ENCODE results near the gene ITGBL1.

ITGBL1 gene

DNA sequence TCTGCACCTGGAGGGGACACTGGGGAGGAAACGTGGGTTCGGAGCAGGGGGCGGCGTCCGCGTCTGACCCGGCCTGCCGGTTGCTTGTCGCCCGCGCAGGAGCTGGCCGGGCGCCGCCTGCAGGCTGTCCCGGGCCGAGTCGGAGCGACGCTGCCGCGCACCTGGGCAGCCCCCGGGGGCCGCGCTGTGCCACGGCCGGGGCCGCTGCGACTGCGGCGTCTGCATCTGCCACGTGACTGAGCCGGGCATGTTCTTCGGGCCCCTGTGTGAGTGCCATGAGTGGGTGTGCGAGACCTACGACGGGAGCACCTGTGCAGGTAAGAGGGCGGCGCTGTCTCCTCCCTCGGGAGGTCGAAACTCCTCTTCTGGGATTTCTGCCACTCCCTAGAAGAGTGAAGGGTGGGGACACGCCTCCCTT lies 1.3 kb downstream of the ITGBL1 start:
- no peak for DNase-seq

DNA sequence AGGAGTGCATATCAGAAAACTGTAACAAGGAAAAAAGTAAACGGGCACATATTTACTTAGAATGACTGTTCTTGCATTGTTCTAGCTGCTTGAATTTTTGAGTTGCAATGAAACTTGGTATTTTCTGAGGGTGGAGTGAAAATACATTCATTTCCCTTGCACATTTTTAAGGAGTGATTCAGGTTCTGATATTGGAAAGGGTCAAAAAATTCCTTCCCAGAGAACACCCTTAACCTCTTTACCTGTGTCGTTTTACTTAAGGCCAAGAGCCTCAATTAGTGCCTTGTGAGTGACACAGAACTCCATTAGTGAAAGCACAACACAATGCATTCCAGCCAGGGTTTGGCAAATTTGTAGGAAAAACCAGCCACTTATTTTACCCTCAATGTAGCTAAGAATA lies 2.3 kb downstream of the ITGBL1 start:
- DNase-seq: no peak

DNA sequence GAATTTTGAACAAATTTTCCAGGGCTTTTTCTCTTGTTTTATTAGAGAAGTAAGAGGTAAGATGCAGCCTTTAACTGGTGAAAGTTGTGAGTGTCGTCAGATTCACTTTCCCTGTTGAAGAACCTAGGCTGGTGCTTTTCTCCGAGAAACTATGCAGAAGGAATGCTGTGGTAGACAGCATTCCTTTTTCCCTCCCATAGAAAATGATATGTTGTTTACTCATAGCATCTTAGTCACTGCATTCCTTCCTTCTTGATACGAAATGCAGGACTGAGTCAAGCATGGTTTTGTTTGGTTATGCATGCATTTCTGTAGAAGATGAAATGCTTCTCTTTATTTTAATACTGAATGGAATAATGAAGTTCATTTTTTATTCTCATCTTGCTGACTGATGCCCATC lies 3.4 kb downstream of the ITGBL1 start:
- no peak for DNase-seq

DNA sequence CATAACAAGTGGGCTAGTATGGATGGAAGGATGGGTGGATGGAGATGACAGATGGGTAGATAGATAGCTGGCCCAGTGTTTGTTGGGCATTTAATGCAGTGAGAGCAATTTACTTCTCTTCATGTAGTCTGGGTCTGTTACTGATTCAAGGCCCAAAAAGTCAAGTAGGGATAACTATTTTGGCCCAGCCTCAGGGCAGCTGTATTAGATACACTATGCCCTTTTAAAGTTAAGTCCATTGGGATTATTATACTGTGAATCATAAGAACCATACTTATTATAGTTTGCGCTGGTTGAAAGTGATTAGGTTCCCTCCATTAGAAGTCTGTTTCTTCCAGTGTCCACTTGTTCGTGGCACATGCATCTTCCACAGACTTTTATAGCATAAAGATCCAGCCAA lies 4.7 kb downstream of the ITGBL1 start:
- DNase-seq: no peak

DNA sequence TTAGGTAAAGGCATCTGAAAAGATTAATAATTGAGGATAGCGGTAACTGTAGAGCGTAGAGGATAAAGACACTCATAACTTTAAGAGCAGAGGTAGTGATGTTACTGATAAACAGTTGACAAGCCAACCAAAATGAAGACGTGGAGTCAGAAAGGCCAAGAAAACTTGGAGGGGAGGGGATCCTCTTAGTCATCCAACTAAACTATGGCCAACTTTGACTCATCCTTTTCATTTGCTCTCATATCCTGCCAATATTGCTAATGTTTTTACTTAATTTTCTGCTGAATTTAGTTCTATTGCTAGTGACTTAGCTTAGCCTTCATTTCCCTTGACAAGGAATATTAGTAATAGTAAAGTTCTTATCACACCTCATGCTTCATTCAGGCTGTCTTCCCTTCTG lies 13.4 kb downstream of the ITGBL1 start:
- no peak for DNase-seq

DNA sequence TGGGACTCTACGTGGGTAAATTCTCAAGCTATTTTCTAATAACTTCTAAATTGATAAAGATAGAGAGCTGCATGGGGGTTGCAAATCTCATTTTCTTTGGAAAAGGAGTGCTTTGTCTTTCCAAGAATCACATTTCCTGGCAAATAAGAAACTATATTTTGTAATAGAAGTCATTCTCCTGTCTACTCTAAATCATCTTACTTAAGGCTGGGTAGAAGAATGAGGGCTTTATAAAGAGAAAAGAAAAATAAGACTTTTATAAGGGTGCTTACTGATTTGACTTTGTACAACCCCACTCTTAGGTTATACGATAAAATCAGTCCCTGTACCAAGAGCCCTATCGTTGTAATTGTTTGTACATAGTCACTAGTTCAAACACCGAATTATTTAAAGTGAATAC lies 14.9 kb downstream of the ITGBL1 start:
- no peak for DNase-seq

DNA sequence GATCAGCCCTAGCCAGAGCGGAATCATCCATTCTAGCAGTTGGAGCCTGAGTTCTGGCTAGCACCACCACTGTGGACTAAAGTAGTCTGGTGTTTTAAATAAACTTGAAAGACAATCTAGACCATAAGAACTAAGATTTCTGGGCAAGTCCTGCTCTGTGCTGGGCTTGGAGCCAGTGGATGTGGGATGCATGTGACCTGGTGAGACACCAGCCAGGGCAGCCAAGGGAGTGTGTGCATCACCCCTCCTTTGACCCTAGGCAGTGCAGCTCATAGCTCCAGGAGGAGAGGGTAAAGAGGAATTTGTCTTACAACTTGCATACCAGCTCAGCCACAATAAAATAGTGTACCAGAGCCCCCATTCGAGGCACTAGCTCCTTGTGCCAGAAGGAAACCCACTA lies 21.0 kb downstream of the ITGBL1 start:
- DNase-seq: no peak

DNA sequence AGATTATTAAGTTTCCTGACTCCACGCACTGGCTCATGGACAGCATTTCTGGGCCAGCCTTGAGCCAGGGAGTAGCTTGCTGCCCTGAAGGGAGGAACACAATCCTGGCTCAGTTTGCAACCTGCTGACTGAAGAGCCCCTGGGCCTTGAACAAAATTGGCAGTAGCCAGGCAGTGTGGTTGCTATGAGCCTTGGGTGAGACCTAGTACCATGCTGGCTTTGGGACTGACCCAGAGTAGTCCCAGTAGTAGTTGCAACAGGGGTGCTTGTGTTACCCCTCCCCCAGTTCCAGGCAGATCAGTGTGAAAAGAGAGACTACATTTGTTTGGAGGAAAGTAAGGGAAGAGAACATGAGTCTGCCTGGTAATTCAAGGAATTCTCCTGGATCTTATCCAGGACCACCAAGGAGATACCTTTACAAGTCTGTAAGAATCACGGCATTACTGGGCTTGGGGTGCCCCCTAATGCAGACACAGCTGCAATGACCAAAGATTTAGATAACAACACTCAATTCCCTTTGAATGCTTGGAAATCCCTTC lies 22.0 kb downstream of the ITGBL1 start:
- DNase-seq: no peak

DNA sequence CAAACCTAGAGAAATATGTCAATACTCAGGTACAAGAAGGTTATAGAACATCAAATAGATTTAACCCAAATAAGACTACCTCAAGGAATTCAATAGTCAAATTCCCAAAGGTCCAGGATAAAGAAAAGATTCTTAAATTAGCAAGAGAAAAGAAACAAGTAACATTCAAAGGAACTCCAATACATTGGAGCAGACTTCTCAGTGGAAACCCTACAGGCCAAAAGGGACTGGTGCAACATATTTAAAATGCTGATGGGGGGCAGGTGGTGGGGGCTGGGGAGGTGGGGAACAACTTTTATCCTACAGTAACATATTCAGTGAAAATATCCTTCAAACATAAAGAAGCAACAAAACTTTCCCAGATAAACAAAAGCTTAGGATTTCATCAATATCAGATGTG lies 23.1 kb downstream of the ITGBL1 start:
- no peak for DNase-seq

DNA sequence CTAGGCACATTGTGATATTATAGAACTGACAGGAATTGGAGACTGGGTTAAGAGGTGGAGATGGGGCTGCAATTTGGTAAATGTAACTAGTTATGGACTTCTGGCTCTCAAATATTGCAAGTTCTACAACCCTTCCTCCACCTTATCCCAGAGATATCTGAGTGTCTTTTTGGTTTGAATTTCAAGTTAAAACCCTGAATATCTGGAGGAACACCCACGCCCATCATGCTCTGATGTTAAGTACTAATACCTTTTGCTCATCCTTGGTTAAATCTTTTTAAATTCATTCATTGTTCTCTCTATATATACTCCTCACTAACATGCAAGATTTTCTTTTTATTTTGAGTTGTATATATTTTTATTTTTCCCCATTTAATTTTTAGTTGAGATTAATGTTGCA lies 28.9 kb downstream of the ITGBL1 start:
- DNase-seq: no peak

DNA sequence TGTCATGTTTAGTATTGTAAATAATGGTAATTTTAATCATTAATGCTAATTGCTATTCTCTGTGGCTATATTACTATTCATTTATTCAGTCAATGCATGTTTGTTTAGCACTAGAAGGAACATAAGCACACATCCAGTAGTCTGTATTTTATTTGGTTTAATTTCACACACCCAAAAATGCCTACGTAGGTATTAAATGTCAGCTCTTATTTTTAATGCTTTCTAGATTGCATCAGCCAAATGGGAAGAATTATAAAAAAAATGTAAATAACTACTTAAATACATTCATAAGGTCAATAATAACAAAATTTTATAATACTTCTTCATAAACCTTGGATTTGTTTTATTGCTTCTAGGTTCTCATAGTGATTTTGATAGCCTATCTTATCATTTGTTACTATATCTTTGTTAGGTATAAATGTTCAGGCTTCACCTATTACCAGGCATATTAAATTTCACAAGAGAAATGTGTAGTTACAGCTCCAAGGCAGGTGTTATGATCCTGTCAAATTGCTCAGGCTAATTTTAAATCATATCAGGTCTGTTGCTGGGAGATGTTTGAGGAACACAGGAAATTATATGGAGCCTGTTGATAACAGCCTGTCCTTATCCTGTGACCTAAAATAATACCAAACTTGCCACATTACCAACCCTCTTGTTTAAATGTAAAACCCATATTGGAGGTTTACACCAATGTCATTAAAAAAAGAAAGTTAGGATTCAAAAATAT lies 34.4 kb downstream of the ITGBL1 start:
- no peak for DNase-seq

DNA sequence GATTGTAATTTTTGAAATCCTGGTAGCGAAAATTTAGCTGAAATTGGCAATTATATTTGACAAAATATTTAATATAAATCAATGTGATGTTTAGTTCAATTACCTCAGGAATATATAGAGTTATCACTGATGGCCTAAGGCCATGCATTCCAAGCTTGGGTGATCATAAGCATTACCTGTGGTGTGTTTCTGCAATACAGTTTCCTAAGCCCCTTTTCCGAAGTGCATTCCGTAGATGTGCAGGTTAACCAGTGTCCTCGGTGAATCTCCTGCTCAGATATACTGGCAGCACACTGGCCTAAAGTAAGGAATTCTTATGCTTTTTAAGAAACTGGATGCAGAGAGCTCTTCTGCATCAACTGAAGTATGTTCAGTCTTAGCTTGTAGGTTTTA lies 35.0 kb downstream of the ITGBL1 start:
- DNase-seq: no peak

DNA sequence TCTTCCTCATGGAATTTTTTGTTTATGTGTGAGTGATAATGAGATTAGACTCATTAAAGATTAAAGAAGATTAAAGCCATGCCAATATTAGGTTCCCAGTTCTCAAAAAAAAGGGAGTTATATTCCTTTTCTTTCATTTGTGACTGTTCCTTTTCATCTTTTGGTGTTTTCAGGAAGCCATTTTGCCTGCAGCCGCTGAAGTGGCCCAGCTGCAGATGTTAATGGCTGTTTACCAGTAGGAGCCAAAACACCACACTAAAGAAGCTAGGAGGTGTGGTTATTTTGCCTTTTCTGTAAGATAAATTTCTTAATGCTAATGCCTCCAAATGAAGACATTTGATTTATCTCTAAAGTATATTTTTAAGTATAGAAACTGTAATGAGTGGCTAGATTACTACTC lies 36.3 kb downstream of the ITGBL1 start:
- DNase-seq: no peak

DNA sequence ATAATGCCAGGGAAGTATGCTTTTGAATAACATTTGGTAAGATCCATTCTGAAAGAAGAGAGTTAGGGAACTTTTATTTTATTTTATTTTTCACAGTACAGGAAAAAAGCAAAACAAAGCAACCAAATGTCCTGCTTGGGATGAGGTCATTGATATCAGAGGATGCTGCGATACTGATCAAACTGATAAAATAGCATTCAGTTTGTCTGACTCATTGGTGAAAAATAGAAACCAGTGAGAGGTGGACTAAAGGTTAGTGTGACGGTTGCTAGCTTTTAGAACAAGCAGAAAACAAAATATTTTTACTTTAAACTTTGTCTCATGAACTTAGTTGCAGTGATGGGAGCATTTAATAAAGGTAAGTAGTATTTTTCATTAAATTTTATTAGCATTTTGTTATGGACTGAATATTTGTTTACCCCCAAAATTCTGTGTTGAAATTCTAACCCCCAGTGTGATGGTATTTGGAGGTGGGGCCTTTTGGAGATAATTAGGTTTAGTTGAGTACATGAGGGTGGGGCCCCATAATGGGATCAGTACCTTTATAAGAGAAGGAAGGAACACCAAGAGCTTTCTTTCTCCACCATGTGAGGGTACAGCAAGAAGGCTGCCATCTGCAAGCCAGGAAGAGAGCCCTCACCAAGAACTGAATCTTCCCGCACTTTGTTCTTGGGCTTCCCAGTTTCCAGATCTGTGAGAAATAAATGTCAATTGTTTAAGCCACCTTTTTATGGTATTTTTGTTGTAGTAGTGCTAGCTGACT lies 37.3 kb downstream of the ITGBL1 start:
- no peak for DNase-seq

DNA sequence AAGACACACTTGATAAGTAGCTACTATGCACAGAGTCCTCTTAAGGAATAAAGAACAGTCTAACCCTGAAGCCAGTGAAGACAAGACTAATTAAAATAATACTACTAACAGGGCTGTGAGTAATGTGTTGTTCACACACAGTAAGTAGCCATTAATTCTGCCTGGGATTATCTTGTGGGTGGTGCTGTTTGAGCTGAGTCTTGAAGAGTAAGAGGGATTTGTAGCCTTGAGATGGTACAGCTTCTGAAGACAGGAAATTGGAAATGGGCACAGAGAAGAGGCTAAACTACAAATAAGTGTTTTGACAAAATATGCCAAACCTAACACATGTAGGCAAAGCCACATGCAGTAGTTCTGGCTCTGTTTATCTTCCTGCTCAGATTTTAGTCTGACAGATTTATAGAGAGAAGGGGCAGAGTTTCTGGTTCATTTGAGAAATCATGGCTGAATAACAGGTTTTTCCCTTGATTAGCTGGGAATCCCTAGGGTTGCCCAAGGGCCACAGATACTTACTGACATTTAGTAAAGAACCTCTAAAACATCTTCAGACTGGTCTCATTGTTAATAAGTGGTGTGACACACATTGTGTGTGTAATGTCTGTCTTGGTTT lies 38.0 kb downstream of the ITGBL1 start:
- DNase-seq: no peak

DNA sequence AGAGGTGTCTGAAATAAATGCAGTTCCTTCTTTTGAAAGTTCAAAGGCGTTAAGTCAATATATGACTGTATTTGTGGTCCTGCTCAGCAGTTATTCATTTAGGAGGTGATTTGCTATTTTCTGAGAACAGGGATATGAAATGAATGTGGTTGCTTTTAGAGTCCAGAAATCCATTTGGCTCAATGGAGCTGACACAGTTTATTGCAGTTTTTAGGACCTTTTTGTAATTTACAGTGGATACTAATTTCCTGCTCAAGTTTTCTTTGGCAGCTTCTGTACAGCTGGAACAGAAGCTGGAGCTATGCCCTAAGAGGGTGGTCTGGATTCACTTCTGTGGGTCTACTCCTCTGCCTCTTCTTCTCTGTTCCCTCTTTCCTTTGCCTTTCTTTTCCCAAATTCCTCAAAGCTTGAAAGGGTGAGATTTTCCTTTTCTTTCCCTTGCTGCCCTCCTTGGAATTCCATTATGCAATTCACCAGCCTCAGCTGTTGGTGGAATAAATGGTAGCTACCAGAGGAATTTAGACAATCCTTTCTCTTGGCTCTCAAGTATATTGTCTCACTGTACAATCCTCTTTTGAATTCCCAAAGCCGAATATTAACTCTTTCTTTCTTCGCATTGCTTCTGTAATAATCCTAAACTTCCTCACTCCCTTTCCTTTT lies 39.9 kb downstream of the ITGBL1 start:
- DNase-seq: no peak

DNA sequence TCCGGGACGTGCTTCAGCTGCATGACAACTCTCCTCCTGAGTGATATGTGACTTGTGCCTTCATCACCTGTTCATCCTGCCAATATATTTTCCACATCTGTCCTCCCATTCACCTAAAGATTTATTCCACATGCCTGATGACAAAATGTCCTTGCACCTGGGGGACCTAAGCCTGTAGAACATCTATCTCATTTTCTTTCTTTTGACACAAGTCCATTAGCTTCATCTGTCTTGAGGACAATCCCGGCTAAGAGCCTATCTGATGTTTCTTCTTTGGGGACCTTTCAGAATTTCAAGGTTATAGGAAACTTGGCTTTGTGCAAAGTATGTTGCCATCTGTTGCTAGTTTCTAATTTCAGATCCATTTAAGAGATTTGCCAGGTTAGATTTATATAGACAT lies 41.1 kb downstream of the ITGBL1 start:
- no peak for DNase-seq

DNA sequence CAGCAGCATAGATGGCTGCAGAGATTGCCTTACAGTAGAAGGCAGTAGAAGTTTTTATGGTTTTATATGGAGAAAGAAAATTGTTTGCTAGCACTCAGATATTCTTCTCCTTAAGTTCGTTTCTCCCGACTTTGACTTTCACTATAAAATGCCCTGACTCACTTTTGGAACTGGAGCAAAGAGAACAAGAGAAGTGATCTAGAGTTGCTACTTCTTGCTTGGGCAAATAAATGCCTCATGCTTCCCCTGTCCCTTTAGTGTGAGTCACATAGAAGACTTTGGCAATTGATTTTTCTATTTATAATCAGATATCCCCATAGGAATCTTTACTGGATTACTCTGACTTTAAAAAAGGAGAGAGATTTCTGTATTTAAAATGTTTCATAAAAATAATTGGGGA lies 46.9 kb downstream of the ITGBL1 start:
- no peak for DNase-seq

DNA sequence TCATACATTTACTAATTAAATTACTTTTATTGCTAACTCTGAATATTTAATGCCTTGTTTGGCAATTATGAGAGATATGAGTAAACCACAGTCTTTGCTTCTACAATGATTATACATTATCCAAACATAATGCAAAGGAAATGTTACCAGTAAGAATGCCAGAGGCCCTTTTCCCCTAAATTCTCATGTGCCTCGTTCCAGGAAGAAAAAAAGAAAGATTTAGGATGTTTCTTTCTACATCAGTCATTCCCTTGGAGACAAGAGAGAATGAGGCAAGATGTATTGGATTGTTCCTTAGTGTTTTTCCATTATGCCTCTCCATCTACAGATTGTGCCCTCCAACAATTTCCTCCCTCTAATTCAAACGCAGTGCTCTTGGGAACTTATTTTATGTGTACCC lies 50.1 kb downstream of the ITGBL1 start:
- no peak for DNase-seq

DNA sequence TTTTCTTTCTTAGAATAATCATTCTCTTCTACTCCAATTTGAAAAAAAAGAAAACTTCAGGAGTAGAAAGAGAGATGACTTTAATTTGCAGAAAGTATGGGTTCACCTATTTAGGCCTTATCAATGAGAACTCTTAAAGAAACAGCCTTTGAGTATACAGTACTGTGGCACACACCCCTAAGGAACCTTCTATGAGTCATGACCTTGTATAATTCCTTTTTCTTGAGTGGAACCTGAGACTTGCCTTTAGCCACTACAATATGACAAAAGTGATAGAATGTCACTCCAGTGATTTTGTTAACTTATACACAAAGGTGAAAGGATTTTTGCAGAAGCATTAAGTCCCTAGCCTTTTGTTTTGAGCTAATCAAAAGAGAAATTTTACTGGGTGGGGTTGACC lies 58.7 kb downstream of the ITGBL1 start:
- DNase-seq: no peak

DNA sequence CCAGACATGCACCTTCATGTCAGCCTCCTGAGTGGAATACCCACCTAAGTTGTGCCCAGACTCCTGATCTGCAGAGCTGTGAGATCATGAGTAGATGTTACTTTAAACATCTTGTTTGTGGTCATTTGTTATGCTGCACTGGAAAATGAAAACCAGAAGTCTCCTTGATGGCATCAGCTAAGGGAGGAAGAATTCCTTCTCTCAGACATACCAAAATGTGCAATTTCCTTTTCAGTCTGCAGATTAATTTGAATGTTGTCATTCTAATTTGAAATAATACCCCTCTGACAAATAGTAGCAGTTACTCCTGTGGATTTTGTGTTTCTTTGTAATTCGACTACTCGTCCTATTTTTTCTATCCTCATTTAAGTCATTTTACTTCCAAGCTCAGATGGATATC lies 59.3 kb downstream of the ITGBL1 start:
- no peak for DNase-seq

DNA sequence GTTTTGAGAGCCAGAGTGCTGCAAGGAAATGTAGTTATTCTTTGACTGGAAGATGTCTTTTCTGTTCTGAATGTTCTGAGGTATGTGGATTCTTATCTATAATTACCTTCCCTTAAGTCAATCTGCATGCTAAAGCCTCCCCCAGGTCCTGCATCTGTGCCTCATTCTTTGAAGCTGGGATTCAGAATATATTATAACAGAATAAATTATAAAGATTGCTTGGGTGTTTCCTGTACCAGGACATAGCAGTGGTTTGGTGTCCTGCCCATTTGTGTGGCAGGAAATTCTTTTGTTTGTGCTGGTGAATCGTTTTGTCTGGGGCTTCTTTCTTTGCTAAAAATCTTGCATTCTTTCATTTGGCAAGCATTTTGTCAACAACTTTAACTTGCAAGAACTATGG lies 60.2 kb downstream of the ITGBL1 start:
- DNase-seq: no peak

DNA sequence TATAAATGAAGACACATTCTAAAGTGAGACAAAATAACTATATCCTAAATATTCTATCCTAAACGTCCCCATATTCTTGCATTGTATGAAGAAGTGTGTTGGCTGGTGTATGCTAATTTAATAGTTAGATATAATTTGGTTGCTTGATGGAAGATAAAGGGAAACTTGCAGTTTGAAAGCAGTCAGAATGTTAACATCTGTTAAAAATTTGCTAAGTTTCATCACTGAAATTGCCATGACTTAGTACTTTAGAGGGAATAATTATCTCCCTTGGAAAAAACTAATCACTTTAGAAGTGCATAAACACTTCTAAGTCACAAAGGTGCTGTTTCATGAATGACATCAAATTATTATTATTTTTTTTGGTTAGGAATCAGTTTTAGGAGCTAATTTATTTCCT lies 61.6 kb downstream of the ITGBL1 start:
- no peak for DNase-seq

All from activated effector memory CD4-positive, alpha-beta T cell treated with anti-CD3 and anti-CD28 coated beads, Interleukin-2, amount 50 U/mL, for 16 hours (primary cell).